ENCODE measurements around the gene NAALADL2.

GRCh38 chr3:175222356-175222755 is 363.2 kb downstream of the NAALADL2 start:
- TF ChIP-seq, protein P1, sequence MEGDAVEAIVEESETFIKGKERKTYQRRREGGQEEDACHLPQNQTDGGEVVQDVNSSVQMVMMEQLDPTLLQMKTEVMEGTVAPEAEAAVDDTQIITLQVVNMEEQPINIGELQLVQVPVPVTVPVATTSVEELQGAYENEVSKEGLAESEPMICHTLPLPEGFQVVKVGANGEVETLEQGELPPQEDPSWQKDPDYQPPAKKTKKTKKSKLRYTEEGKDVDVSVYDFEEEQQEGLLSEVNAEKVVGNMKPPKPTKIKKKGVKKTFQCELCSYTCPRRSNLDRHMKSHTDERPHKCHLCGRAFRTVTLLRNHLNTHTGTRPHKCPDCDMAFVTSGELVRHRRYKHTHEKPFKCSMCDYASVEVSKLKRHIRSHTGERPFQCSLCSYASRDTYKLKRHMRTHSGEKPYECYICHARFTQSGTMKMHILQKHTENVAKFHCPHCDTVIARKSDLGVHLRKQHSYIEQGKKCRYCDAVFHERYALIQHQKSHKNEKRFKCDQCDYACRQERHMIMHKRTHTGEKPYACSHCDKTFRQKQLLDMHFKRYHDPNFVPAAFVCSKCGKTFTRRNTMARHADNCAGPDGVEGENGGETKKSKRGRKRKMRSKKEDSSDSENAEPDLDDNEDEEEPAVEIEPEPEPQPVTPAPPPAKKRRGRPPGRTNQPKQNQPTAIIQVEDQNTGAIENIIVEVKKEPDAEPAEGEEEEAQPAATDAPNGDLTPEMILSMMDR (IDR thresholded peaks at IDR 0.05) = no peak
- no peak for TF ChIP-seq POLR2A (IDR thresholded peaks at IDR 0.05)
